ENCODE results near the gene WDR7. TPM values are rescaled to one million over a fixed set of nuclear protein-coding genes. Genes with fewer than 3 reads are reported as not detected.

Gene WDR7
- total and polyA plus RNA-seq, 2 experiments from 2014 or later: 7.0 to 14.8 TPM

GRCh38 chr18:56890632-56891031 is 239.5 kb downstream of the WDR7 start:
- H4K20me1 ChIP-seq (replicated peaks; ENCODE audit: insufficient read depth): no peaks in the 10 kb centered on the region
- H3K36me3 ChIP-seq (ENCODE audit: insufficient read depth): no peaks in the 10 kb centered on the region
- no peaks in the 10 kb centered on the region for H3K9me2 ChIP-seq (ENCODE audit: insufficient read depth)
- H3K27ac ChIP-seq (ENCODE audit: low read depth): no peak overlapping the region
- no peak overlapping the region for H3K4me3 ChIP-seq
- Mint-ChIP-seq H3K4me3 (no peak overlapping the region), H3K27me3 (ENCODE audit: insufficient read depth, low read depth, poor library complexity) (peaks cover 2% of the 10 kb centered on the region), H3K9me3 (no peaks in the 10 kb centered on the region), H3K36me3 (ENCODE audit: low read depth) (no peaks in the 10 kb centered on the region), H3K27ac (no peak overlapping the region), H3K4me1 (peaks cover 10% of the 10 kb centered on the region)
- DNase-seq (ENCODE audit: low spot score) (no peak), ATAC-seq (peak; percentile 33; the same call in 1 of the 3 replicates)
- no peaks in the 10 kb centered on the region for H3F3A ChIP-seq (replicated peaks; ENCODE audit: low read depth)
- H3K27me3 ChIP-seq (ENCODE audit: insufficient read depth): no peaks in the 10 kb centered on the region
- H3K4me2 ChIP-seq: no peak overlapping the region
- no peaks in the 10 kb centered on the region for H3K4me1 ChIP-seq (ENCODE audit: insufficient read depth)
- H3K79me2 ChIP-seq (replicated peaks; ENCODE audit: insufficient read depth): no peaks in the 10 kb centered on the region
- H2AFZ ChIP-seq: no peak overlapping the region
- no peak for TF ChIP-seq EZH2phosphoT487 (IDR thresholded peaks at IDR 0.05; ENCODE audit: unreplicated experiment)
- TF ChIP-seq CREB1 (CRISPR knock-in tag; IDR thresholded peaks at IDR 0.05; ENCODE audit: low read depth): no peak

DNA sequence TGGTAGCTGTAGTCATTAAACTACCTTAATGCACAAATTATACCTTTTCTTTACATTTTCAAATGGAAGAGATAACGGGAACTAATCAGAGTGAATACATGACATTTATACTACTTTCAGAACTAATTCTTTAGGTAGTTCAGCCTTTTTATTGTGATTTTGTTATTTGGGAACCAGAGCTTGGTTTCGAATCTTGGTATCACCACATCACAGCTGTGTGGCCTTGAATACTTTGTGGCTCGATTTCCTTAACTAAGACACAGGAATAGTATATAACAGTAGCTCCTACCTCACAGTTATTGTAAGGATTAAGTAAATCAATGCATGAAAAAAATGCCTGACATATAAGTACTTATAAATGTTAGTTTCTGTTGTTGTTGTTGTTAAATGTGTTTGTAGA is 240.0 kb downstream of the WDR7 start:
- no peak overlapping the region for H3K4me2 ChIP-seq
- no peaks in the 10 kb centered on the region for H3K4me1 ChIP-seq (ENCODE audit: insufficient read depth)
- Mint-ChIP-seq H3K4me3 (no peak overlapping the region), H3K9me3 (no peaks in the 10 kb centered on the region), H3K36me3 (ENCODE audit: low read depth) (no peaks in the 10 kb centered on the region), H3K27ac (no peak overlapping the region), H3K27me3 (ENCODE audit: insufficient read depth, low read depth, poor library complexity) (peaks cover 2% of the 10 kb centered on the region), H3K4me1 (peaks cover 10% of the 10 kb centered on the region)
- H3K27me3 ChIP-seq (ENCODE audit: insufficient read depth): no peaks in the 10 kb centered on the region
- H3K9me2 ChIP-seq (ENCODE audit: insufficient read depth): no peaks in the 10 kb centered on the region
- H3K27ac ChIP-seq (ENCODE audit: low read depth): no peak overlapping the region
- H3K79me2 ChIP-seq (replicated peaks; ENCODE audit: insufficient read depth): no peaks in the 10 kb centered on the region
- no peaks in the 10 kb centered on the region for H3K36me3 ChIP-seq (ENCODE audit: insufficient read depth)
- H3K4me3 ChIP-seq: no peak overlapping the region
- H4K20me1 ChIP-seq (replicated peaks; ENCODE audit: insufficient read depth): no peaks in the 10 kb centered on the region
- DNase-seq (ENCODE audit: low spot score): no peak
- H2AFZ ChIP-seq: no peak overlapping the region
- ATAC-seq: no peak
- no peaks in the 10 kb centered on the region for H3F3A ChIP-seq (replicated peaks; ENCODE audit: low read depth)
- TF ChIP-seq, protein P1, sequence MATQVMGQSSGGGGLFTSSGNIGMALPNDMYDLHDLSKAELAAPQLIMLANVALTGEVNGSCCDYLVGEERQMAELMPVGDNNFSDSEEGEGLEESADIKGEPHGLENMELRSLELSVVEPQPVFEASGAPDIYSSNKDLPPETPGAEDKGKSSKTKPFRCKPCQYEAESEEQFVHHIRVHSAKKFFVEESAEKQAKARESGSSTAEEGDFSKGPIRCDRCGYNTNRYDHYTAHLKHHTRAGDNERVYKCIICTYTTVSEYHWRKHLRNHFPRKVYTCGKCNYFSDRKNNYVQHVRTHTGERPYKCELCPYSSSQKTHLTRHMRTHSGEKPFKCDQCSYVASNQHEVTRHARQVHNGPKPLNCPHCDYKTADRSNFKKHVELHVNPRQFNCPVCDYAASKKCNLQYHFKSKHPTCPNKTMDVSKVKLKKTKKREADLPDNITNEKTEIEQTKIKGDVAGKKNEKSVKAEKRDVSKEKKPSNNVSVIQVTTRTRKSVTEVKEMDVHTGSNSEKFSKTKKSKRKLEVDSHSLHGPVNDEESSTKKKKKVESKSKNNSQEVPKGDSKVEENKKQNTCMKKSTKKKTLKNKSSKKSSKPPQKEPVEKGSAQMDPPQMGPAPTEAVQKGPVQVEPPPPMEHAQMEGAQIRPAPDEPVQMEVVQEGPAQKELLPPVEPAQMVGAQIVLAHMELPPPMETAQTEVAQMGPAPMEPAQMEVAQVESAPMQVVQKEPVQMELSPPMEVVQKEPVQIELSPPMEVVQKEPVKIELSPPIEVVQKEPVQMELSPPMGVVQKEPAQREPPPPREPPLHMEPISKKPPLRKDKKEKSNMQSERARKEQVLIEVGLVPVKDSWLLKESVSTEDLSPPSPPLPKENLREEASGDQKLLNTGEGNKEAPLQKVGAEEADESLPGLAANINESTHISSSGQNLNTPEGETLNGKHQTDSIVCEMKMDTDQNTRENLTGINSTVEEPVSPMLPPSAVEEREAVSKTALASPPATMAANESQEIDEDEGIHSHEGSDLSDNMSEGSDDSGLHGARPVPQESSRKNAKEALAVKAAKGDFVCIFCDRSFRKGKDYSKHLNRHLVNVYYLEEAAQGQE (IDR thresholded peaks at IDR 0.05; ENCODE audit: unreplicated experiment): no peak
- TF ChIP-seq JUNB (IDR thresholded peaks at IDR 0.05; ENCODE audit: unreplicated experiment) (no peak), NANOG (IDR thresholded peaks at IDR 0.05; ENCODE audit: borderline replicate concordance) (no peak), ETS1 (IDR thresholded peaks at IDR 0.05) (no peak), ZNF114 (CRISPR knock-in tag; IDR thresholded peaks at IDR 0.05) (no peak), EZH2phosphoT487 (IDR thresholded peaks at IDR 0.05; ENCODE audit: unreplicated experiment) (no peak), ZNF331 (CRISPR knock-in tag; IDR thresholded peaks at IDR 0.05; ENCODE audit: low read depth) (no peak), EZH2 (IDR thresholded peaks at IDR 0.05; ENCODE audit: low read depth, unreplicated experiment) (no peak)
- TF ChIP-seq, protein P2, sequence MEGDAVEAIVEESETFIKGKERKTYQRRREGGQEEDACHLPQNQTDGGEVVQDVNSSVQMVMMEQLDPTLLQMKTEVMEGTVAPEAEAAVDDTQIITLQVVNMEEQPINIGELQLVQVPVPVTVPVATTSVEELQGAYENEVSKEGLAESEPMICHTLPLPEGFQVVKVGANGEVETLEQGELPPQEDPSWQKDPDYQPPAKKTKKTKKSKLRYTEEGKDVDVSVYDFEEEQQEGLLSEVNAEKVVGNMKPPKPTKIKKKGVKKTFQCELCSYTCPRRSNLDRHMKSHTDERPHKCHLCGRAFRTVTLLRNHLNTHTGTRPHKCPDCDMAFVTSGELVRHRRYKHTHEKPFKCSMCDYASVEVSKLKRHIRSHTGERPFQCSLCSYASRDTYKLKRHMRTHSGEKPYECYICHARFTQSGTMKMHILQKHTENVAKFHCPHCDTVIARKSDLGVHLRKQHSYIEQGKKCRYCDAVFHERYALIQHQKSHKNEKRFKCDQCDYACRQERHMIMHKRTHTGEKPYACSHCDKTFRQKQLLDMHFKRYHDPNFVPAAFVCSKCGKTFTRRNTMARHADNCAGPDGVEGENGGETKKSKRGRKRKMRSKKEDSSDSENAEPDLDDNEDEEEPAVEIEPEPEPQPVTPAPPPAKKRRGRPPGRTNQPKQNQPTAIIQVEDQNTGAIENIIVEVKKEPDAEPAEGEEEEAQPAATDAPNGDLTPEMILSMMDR (conservative IDR thresholded peaks at IDR 0.05; ENCODE audit: low read depth in 2 of 2): no peak
